T-cell (primary cell): ENCODE measurements around the gene GRHL1. TPM values are rescaled to one million over a fixed set of nuclear protein-coding genes. Genes with fewer than 3 reads are reported as not detected.
"Not testable (repeated sequence)": the region's sequence is repeated elsewhere in the genome, so short reads cannot be mapped to it uniquely, and the experiment has no call there.

Experiments
- ATAC-seq, 4 experiments: fragments of 200-7000 bp in 3 of 4; fragments of 150-1000 bp in 1 of 4; cut with Tn5 transposase; replicated peaks in 1 of 4; 1 replicate in 3 of 4; 2 replicates in 1 of 4; pipeline ENCODE4 v1.10.0; 2021; ENCODE audit warnings: moderate library complexity in 3 of 4, mild to moderate bottlenecking in 2 of 4, moderate number of reproducible peaks in 1 of 4
- CTCF ChIA-PET, 2 donors: fragments of 300-600 bp; sonication (Branson Sonifier 250); formaldehyde crosslinking; loops; one replicate each; lab custom pipeline; 2022; ENCODE audit warnings: antibody characterized with exemption in 2 of 2; lab: Charles Lee
- POLR2A ChIA-PET, 2 donors: fragments of 300-600 bp; sonication (Branson Sonifier 250); formaldehyde crosslinking; loops; one replicate each; lab custom pipeline; 2022; ENCODE audit warnings: antibody characterized with exemption in 2 of 2; lab: Charles Lee
- DNase-seq, 35 experiments: peaks; one replicate each; pipeline versions ENCODE4 v3.0.0 to v3.0.0-alpha.2; 2013 to 2023
- H3K27ac ChIP-seq: one replicate; pipeline ENCODE4 v1.5.1; 2013; ENCODE audit warnings: low read length
- H3K27me3 ChIP-seq, 2 experiments: replicated peaks in 1 of 2; 1 replicate in 1 of 2; 2 replicates in 1 of 2; pipeline versions ENCODE4 v1.6.1 to v1.7.0; 2013; ENCODE audit warnings: low read length in 1 of 2, mixed read lengths in 1 of 2; ENCODE audit not compliant: control insufficient read depth in 2 of 2, insufficient read depth in 2 of 2; ENCODE audit errors: extremely low read depth in 1 of 2
- H3K36me3 ChIP-seq, 2 donors: 1 replicate in 1 of 2; 2 replicates in 1 of 2; pipeline versions ENCODE4 v1.6.1 to v1.7.0; 2013; ENCODE audit warnings: low read length in 1 of 2; ENCODE audit not compliant: control insufficient read depth in 2 of 2, insufficient read depth in 1 of 2; ENCODE audit errors: extremely low read depth in 1 of 2
- H3K4me1 ChIP-seq, 2 experiments: 1 replicate in 1 of 2; 2 replicates in 1 of 2; pipeline versions ENCODE4 v1.6.1 to v1.7.0; 2013; ENCODE audit warnings: low read length in 2 of 2, mixed read lengths in 1 of 2; ENCODE audit not compliant: insufficient read depth in 2 of 2, control insufficient read depth in 1 of 2; ENCODE audit errors: extremely low read depth in 1 of 2
- H3K4me3 ChIP-seq, 2 donors: 1 replicate in 1 of 2; 2 replicates in 1 of 2; pipeline versions ENCODE4 v1.5.1 to v1.7.0; 2013; ENCODE audit warnings: mild to moderate bottlenecking in 2 of 2, low read length in 1 of 2, moderate library complexity in 1 of 2; ENCODE audit not compliant: control insufficient read depth in 1 of 2; ENCODE audit errors: extremely low read depth in 1 of 2
- H3K9me3 ChIP-seq: 2 replicates; pipeline ENCODE4 v1.7.0; 2013
- H3K27ac Mint-ChIP-seq, 2 donors: one replicate each; pipeline ENCODE4 v1.8.0; 2020 to 2021; ENCODE audit warnings: mild to moderate bottlenecking in 2 of 2, mixed read lengths in 2 of 2
- H3K27me3 Mint-ChIP-seq, 2 donors: one replicate each; pipeline ENCODE4 v1.8.0; 2021 to 2022; ENCODE audit warnings: mixed read lengths in 2 of 2
- H3K36me3 Mint-ChIP-seq: one replicate; pipeline ENCODE4 v1.8.0; 2021; ENCODE audit warnings: mixed read lengths
- H3K4me1 Mint-ChIP-seq, 3 donors: one replicate each; pipeline ENCODE4 v1.8.0; 2020 to 2022; ENCODE audit warnings: mixed read lengths in 3 of 3, mild to moderate bottlenecking in 1 of 3
- H3K4me3 Mint-ChIP-seq, 3 donors: one replicate each; pipeline ENCODE4 v1.8.0; 2020 to 2022; ENCODE audit warnings: mild to moderate bottlenecking in 3 of 3, mixed read lengths in 3 of 3, moderate library complexity in 3 of 3
- H3K9me3 Mint-ChIP-seq, 3 donors: one replicate each; pipeline ENCODE4 v1.8.0; 2020 to 2022; ENCODE audit warnings: mixed read lengths in 3 of 3
- WGBS: methylation state at CpG from one replicate; pipeline ENCODE4 v1.1.5; 2013; ENCODE audit warnings: missing lambda C conversion rate; ENCODE audit not compliant: insufficient coverage; 5-methylcytosine and 5-hydroxymethylcytosine counted together
- total RNA-seq, 35 experiments: library from RNA in 6 of 35; stranded (reverse) in 6 of 35; fragments of 120-200 nt in 1 of 35; gene quantifications; one replicate each; pipeline versions ENCODE4 v1.2.1 to v1.2.4 and lab custom pipeline; 2013 to 2026

Gene GRHL1
- total RNA-seq, 5 donors from 2014 or later (not counting 1 experiment from before 2014, with no cell fraction given): 0.07 to 0.61 (median 0.43) TPM

DNA sequence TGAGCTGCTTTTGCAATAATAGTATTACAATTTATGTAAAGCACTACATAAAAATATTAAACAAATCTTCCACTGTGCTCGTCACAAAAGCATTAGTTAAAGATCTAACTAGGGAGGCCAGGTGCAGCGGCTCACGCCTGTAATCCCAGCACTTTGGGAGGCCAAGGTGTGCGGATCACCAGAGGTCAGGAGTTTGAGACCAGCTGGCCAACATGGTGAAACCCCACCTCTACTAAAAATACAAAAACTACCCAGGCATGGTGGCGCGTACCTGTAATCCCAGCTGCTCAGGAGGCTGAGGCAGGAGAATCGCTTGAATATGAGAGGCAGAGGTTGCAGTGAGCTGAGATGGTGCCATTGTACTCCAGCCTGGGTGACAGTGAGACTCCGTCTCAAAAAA lies 79.3 kb downstream of the GRHL1 start:
- H3K36me3 ChIP-seq, H3K27ac Mint-ChIP-seq, DNase-seq, H3K4me3 ChIP-seq, H3K9me3 ChIP-seq, H3K36me3 Mint-ChIP-seq, H3K27me3 ChIP-seq, H3K27ac ChIP-seq, H3K4me3 Mint-ChIP-seq, ATAC-seq, H3K27me3 Mint-ChIP-seq, H3K9me3 Mint-ChIP-seq, POLR2A ChIA-PET: not testable (repeated sequence)
- CTCF ChIA-PET: interaction anchor here (0.6 to 6.1 kb wide), 3 partner anchors 46 to 379 kb away, joined by 4 to 27 read pairs (median 8); no protein-coding TSS in a partner anchor
- H3K4me1 ChIP-seq: peaks cover 16 to 45% of the 10 kb centered on the region in 2 experiments
- peaks cover 29 to 46% (median 31%) of the 10 kb centered on the region in 3 donors for H3K4me1 Mint-ChIP-seq
- 90% methylated on average over 4 of the region's 8 CpGs for WGBS

DNA sequence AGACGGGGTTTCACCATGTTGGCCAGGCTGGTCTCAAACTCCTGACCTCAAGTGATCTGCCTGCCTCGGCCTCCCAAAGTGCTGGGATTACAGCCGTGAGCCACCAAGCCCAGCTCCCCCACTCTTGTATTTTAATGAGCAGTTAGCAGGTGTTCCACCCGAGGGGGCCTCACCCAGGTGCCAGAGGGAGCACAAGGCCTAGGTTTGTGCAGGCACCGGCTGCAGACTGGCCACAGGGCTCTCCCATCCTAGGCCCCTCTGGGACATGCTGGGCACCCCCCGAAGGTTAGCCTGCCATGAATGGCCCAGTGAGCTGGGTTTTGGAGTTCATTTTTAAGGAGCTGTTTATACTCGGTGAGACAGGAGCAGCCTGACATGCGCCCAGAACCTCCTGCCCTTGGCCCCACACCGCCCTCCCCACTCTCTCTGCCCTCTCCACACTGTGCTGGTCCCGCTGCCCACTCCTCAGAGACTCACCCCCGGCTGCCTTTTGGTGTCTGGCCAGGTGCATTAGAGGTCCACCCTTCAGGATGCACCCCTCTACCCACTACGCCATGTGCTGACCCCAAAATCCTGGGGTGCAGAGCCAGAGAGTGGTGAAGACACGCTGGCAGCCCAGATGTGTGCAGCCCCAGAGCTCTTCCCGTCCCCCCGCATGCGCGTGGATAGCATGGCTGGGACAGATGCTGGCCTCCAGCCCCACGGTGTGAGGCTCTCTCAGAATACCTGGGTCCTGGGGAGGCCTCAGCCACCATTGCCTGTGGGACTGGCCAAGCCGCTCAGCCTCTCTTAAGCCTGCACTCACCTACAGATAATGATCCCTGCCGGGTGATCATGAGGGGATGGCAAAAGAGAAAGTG lies 80.6 kb downstream of the GRHL1 start:
- 89% methylated on average over 15 of the region's 20 CpGs for WGBS
- H3K36me3 ChIP-seq: no peaks in the 10 kb centered on the region
- ATAC-seq (no peak), DNase-seq (no peak)
- Mint-ChIP-seq H3K36me3 (no peaks in the 10 kb centered on the region), H3K27me3 (no peaks in the 10 kb centered on the region), H3K27ac (no peak overlapping the region), H3K4me3 (no peak overlapping the region), H3K9me3 (no peaks in the 10 kb centered on the region), H3K4me1 (peaks cover 29 to 54% (median 35%) of the 10 kb centered on the region in 3 donors)
- peaks cover 16 to 53% of the 10 kb centered on the region in 2 experiments for H3K4me1 ChIP-seq
- POLR2A ChIA-PET: no interaction called here
- peaks cover 0 to 5% of the 10 kb centered on the region in 2 experiments for H3K27me3 ChIP-seq
- no peaks in the 10 kb centered on the region for H3K9me3 ChIP-seq
- H3K27ac ChIP-seq: no peak overlapping the region
- H3K4me3 ChIP-seq: no peak overlapping the region
- CTCF ChIA-PET: no interaction called here

- Mint-ChIP-seq H3K4me3 (no peak overlapping the region), H3K9me3 (no peaks in the 10 kb centered on the region), H3K27me3 (no peaks in the 10 kb centered on the region), H3K4me1 (peaks cover 29 to 50% (median 35%) of the 10 kb centered on the region in 3 donors), H3K27ac (no peak overlapping the region), H3K36me3 (no peaks in the 10 kb centered on the region)
- no peak for DNase-seq
- Histone ChIP-seq H3K27me3 (peaks cover 0 to 8% of the 10 kb centered on the region in 2 experiments), H3K4me1 (peaks cover 16 to 50% of the 10 kb centered on the region in 2 experiments), H3K4me3 (no peak overlapping the region), H3K27ac (no peak overlapping the region), H3K36me3 (no peaks in the 10 kb centered on the region), H3K9me3 (no peaks in the 10 kb centered on the region)
- 96% methylated on average over 3 of the region's 7 CpGs for WGBS
- CTCF ChIA-PET: interaction anchor here in 1 of 2 donors (0.6 to 1.2 kb wide), 2 partner anchors 14 to 413 kb away, joined by 3 to 4 read pairs; no protein-coding TSS in a partner anchor
- POLR2A ChIA-PET: no interaction called here
- ATAC-seq: no peak
Measured at GRCh38 chr2:10032746-10033105, 81.2 kb downstream of the GRHL1 start.

- no peak for DNase-seq
- H3K27ac Mint-ChIP-seq: no peak overlapping the region
- Histone ChIP-seq H3K27me3 (peaks cover 0 to 8% of the 10 kb centered on the region in 2 experiments), H3K4me3 (no peak overlapping the region), H3K36me3 (no peaks in the 10 kb centered on the region), H3K4me1 (peaks cover 14 to 43% of the 10 kb centered on the region in 2 experiments), H3K9me3 (no peaks in the 10 kb centered on the region), H3K27ac (no peak overlapping the region)
- H3K9me3 Mint-ChIP-seq: no peaks in the 10 kb centered on the region
- ChIA-PET CTCF (interaction anchor here (0.6 to 1.2 kb wide), 4 partner anchors 14 to 412 kb away, joined by 3 to 4 read pairs (median 3); no protein-coding TSS in a partner anchor), POLR2A (interaction anchor here in 1 of 2 donors (0.5 kb wide), 1 partner anchor 49 kb away, joined by 3 read pairs; no protein-coding TSS in a partner anchor)
- peaks cover 23 to 45% (median 32%) of the 10 kb centered on the region in 3 donors for H3K4me1 Mint-ChIP-seq
- H3K36me3 Mint-ChIP-seq: no peaks in the 10 kb centered on the region
- H3K4me3 Mint-ChIP-seq: no peak overlapping the region
- ATAC-seq: no peak
- H3K27me3 Mint-ChIP-seq: no peaks in the 10 kb centered on the region
- 86% methylated on average over 9 of the region's 14 CpGs for WGBS
Measured at GRCh38 chr2:10033251-10034006, 81.9 kb downstream of the GRHL1 start.

DNA sequence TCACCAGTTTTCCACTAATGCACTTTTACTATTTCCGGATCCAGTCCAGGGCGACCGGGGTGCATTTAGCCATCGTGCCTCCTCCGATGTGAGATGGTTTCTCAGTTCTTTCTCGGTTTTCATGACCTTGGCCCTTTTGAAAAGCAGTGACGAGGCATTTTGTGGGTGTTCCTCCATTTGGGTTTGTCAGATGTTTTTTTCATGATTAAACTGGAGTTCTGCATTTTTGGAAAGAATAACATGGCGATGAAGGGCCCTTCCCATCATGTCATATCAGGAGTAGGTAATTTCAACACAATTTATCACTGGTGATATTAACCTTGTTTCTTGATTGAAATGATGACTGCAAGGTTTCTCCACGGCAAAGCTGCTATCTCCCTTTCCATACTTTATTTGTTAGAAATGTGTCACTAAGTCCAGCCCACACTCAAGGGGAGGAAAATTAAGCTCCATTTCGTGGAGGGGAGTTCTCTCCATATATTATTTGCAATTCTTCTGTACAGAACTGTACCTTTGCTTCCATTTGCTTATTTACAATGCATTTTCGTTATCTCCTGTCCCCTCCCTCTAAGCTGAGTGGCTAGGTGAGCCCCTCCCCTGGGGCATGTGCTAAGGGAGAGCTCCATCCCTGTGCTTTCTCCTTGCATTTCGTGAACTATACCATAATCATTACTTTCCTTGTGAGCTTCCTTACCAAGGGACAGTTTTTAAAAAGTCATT lies 83.0 kb downstream of the GRHL1 start:
- H3K4me3 Mint-ChIP-seq: no peak overlapping the region
- no peaks in the 10 kb centered on the region for H3K36me3 ChIP-seq
- 100% methylated on average over 4 of the region's 12 CpGs for WGBS
- peaks cover 13 to 35% (median 21%) of the 10 kb centered on the region in 3 donors for H3K4me1 Mint-ChIP-seq
- H3K27ac ChIP-seq: no peak overlapping the region
- no peak overlapping the region for H3K4me3 ChIP-seq
- H3K4me1 ChIP-seq: peaks cover 5 to 33% of the 10 kb centered on the region in 2 experiments
- ATAC-seq: no peak
- H3K9me3 ChIP-seq: no peaks in the 10 kb centered on the region
- DNase-seq: no peak
- POLR2A ChIA-PET: no interaction called here
- H3K36me3 Mint-ChIP-seq: no peaks in the 10 kb centered on the region
- no peaks in the 10 kb centered on the region for H3K9me3 Mint-ChIP-seq
- peak overlapping the region in 1 of 2 donors; percentile 21 for H3K27ac Mint-ChIP-seq
- no peaks in the 10 kb centered on the region for H3K27me3 Mint-ChIP-seq
- H3K27me3 ChIP-seq: peaks cover 0 to 11% of the 10 kb centered on the region in 2 experiments
- CTCF ChIA-PET: interaction anchor here (0.6 to 1.5 kb wide), 5 partner anchors 10 to 69 kb away, joined by 3 to 6 read pairs (median 4); no protein-coding TSS in a partner anchor
